GM12891 (cell line): ENCODE data around the gene SNX1.

ENCODE experiments used
- PAX5 ChIP-seq: IDR thresholded peaks from 2 replicates; pipeline ENCODE4 v1.6.1; 2011; ENCODE audit warnings: low read length, moderate library complexity, mild to moderate bottlenecking; ENCODE audit not compliant: insufficient read depth, severe bottlenecking
- POLR2A ChIP-seq: IDR thresholded peaks from 2 replicates; pipeline ENCODE4 v1.6.1; 2011; ENCODE audit warnings: low read depth, low read length, control low read depth
- POLR2AphosphoS5 ChIP-seq: IDR thresholded peaks from 2 replicates; pipeline ENCODE4 v1.6.1; 2011; ENCODE audit warnings: low read depth, low read length, control low read depth
- TAF1 ChIP-seq: IDR thresholded peaks from 2 replicates; pipeline ENCODE4 v1.6.1; 2011; ENCODE audit warnings: low read depth, low read length, control low read depth

- TF ChIP-seq POLR2AphosphoS5 (no peak), TAF1 (no peak), POLR2A (no peak), PAX5 (no peak)
These were observed 28.2 kb upstream of the SNX1 start for GRCh38 chr15:64067564-64068030.
